Effector memory CD4-positive, alpha-beta T cell (primary cell): Measurements from ENCODE around the gene AOPEP.

Experiments used
- DNase-seq, 3 donors: peaks; one replicate each; pipeline ENCODE4 v3.0.0-alpha.2; 2020
- H3K27ac ChIP-seq: 2 replicates; pipeline ENCODE4 v1.7.0; 2013; ENCODE audit warnings: mild to moderate bottlenecking, low read length, moderate library complexity; ENCODE audit not compliant: insufficient read depth, poor library complexity, severe bottlenecking
- H3K27me3 ChIP-seq: replicated peaks from 2 replicates; pipeline ENCODE4 v1.7.0; 2013; ENCODE audit warnings: mild to moderate bottlenecking, low read length; ENCODE audit not compliant: insufficient read depth, control insufficient read depth, poor library complexity, severe bottlenecking
- H3K36me3 ChIP-seq: 2 replicates; pipeline ENCODE4 v1.7.0; 2013; ENCODE audit warnings: mild to moderate bottlenecking, low read length, moderate library complexity; ENCODE audit not compliant: control insufficient read depth, insufficient read depth
- H3K4me1 ChIP-seq: 2 replicates; pipeline ENCODE4 v1.7.0; 2013; ENCODE audit warnings: low read length, mild to moderate bottlenecking; ENCODE audit not compliant: control insufficient read depth, insufficient read depth, poor library complexity, severe bottlenecking
- H3K4me3 ChIP-seq: 2 replicates; pipeline ENCODE4 v1.7.0; 2013; ENCODE audit warnings: low read length, low read depth, mild to moderate bottlenecking; ENCODE audit not compliant: insufficient read depth, poor library complexity, severe bottlenecking
- H3K9me3 ChIP-seq: 2 replicates; pipeline ENCODE4 v1.7.0; 2013; ENCODE audit warnings: mild to moderate bottlenecking, low read length, moderate library complexity; ENCODE audit not compliant: control insufficient read depth

The AOPEP gene

GRCh38 chr9:94799578-94800264 lies 73.2 kb downstream of the AOPEP start:
- Histone ChIP-seq H3K27me3 (no peaks in the 10 kb centered on the region), H3K4me1 (no peaks in the 10 kb centered on the region), H3K27ac (no peak overlapping the region), H3K36me3 (peaks cover 5% of the 10 kb centered on the region), H3K4me3 (no peak overlapping the region), H3K9me3 (no peaks in the 10 kb centered on the region)
- no peak for DNase-seq

- H3K27ac ChIP-seq, result no peak overlapping the region
- peaks cover 5% of the 10 kb centered on the region for H3K36me3 ChIP-seq
- no peaks in the 10 kb centered on the region for H3K9me3 ChIP-seq
- H3K4me3 ChIP-seq, result no peak overlapping the region
- H3K4me1 ChIP-seq, result no peaks in the 10 kb centered on the region
- H3K27me3 ChIP-seq, result no peaks in the 10 kb centered on the region
- DNase-seq, result no peak
Measured at GRCh38 chr9:94800424-94801117, 74.1 kb downstream of the AOPEP start.

GRCh38 chr9:94801234-94801633 lies 74.7 kb downstream of the AOPEP start:
- H3K4me3 ChIP-seq, result no peak overlapping the region
- no peaks in the 10 kb centered on the region for H3K9me3 ChIP-seq
- H3K36me3 ChIP-seq, result peaks cover 5% of the 10 kb centered on the region
- H3K27me3 ChIP-seq, result no peaks in the 10 kb centered on the region
- no peaks in the 10 kb centered on the region for H3K4me1 ChIP-seq
- no peak overlapping the region for H3K27ac ChIP-seq
- no peak for DNase-seq

- H3K4me3 ChIP-seq, result no peak overlapping the region
- no peak overlapping the region for H3K27ac ChIP-seq
- H3K36me3 ChIP-seq, result peaks cover 5% of the 10 kb centered on the region
- no peaks in the 10 kb centered on the region for H3K27me3 ChIP-seq
- no peaks in the 10 kb centered on the region for H3K9me3 ChIP-seq
- no peak for DNase-seq
- H3K4me1 ChIP-seq, result no peaks in the 10 kb centered on the region
Measured at GRCh38 chr9:94801681-94802080, 75.2 kb downstream of the AOPEP start.

GRCh38 chr9:94802251-94802650 lies 75.8 kb downstream of the AOPEP start:
- H3K27me3 ChIP-seq, result no peaks in the 10 kb centered on the region
- no peaks in the 10 kb centered on the region for H3K9me3 ChIP-seq
- peaks cover 5% of the 10 kb centered on the region for H3K36me3 ChIP-seq
- DNase-seq, result no peak
- H3K4me1 ChIP-seq, result no peaks in the 10 kb centered on the region
- H3K4me3 ChIP-seq, result no peak overlapping the region
- no peak overlapping the region for H3K27ac ChIP-seq

- H3K4me3 ChIP-seq, result no peak overlapping the region
- H3K4me1 ChIP-seq, result no peaks in the 10 kb centered on the region
- no peak for DNase-seq
Measured at GRCh38 chr9:94802793-94803192, 76.3 kb downstream of the AOPEP start.

GRCh38 chr9:94804316-94804715 lies 77.8 kb downstream of the AOPEP start:
- Histone ChIP-seq H3K4me1 (no peaks in the 10 kb centered on the region), H3K27me3 (no peaks in the 10 kb centered on the region), H3K9me3 (no peaks in the 10 kb centered on the region), H3K36me3 (peaks cover 5% of the 10 kb centered on the region), H3K27ac (no peak overlapping the region), H3K4me3 (no peak overlapping the region)
- no peak for DNase-seq

More at GRCh38 chr9:94802793-94803192, 76.3 kb downstream of the AOPEP start:
- Histone ChIP-seq H3K27me3 (no peaks in the 10 kb centered on the region), H3K36me3 (peaks cover 5% of the 10 kb centered on the region), H3K27ac (no peak overlapping the region), H3K9me3 (no peaks in the 10 kb centered on the region)

GRCh38 chr9:94805051-94805489 lies 78.6 kb downstream of the AOPEP start:
- peaks cover 5% of the 10 kb centered on the region for H3K36me3 ChIP-seq
- H3K27ac ChIP-seq, result no peak overlapping the region
- H3K27me3 ChIP-seq, result no peaks in the 10 kb centered on the region
- DNase-seq, result no peak
- no peaks in the 10 kb centered on the region for H3K9me3 ChIP-seq
- no peaks in the 10 kb centered on the region for H3K4me1 ChIP-seq
- no peak overlapping the region for H3K4me3 ChIP-seq

- no peak for DNase-seq
Measured at GRCh38 chr9:94805585-94805984, 79.1 kb downstream of the AOPEP start.

GRCh38 chr9:94806307-94806893 lies 79.9 kb downstream of the AOPEP start:
- Histone ChIP-seq H3K9me3 (no peaks in the 10 kb centered on the region), H3K36me3 (no peaks in the 10 kb centered on the region)
- no peak for DNase-seq

More at GRCh38 chr9:94805585-94805984, 79.1 kb downstream of the AOPEP start:
- H3K4me1 ChIP-seq, result no peaks in the 10 kb centered on the region
- H3K4me3 ChIP-seq, result no peak overlapping the region
- H3K27me3 ChIP-seq, result no peaks in the 10 kb centered on the region
- peaks cover 5% of the 10 kb centered on the region for H3K36me3 ChIP-seq
- no peak overlapping the region for H3K27ac ChIP-seq
- no peaks in the 10 kb centered on the region for H3K9me3 ChIP-seq

More at GRCh38 chr9:94806307-94806893, 79.9 kb downstream of the AOPEP start:
- no peak overlapping the region for H3K4me3 ChIP-seq
- H3K27ac ChIP-seq, result no peak overlapping the region
- no peaks in the 10 kb centered on the region for H3K27me3 ChIP-seq
- H3K4me1 ChIP-seq, result no peaks in the 10 kb centered on the region
